HG02852 (cell line): ENCODE data around the gene SIGLEC7.

Experiments used
- ATAC-seq: cut with Tn5 transposase; IDR thresholded peaks from one replicate; pipeline ENCODE4 v1.9.1; 2021; ENCODE audit warnings: mild to moderate bottlenecking, moderate library complexity; ENCODE audit not compliant: unreplicated experiment

Gene SIGLEC7

DNA sequence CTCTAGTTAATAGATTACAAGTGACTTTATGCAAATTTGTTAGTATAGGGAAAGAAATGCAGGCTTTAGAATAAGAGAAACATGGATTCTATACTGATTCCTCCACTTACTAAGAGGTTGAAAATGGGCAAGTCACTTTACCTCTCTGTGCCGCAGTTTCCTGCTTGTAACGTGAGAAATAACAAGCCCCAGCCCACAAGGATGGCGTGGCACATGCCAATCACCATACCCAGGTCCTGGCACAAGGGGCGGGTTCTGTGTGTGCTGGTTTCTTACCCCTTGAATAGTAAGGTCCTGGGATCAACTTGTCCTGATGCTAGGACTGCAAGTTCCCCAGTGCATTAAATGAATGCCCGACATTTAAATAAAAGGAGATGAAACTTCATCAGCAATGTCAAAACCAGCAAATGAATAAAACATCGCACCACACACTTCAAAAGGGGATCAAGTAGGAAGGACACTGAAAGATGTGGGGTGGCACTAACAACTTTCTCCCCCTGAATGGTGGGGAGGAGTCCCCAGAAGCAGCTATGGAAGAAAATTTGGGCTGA, 25.3 kb upstream of the SIGLEC7 start:
- ATAC-seq, result no peak

DNA sequence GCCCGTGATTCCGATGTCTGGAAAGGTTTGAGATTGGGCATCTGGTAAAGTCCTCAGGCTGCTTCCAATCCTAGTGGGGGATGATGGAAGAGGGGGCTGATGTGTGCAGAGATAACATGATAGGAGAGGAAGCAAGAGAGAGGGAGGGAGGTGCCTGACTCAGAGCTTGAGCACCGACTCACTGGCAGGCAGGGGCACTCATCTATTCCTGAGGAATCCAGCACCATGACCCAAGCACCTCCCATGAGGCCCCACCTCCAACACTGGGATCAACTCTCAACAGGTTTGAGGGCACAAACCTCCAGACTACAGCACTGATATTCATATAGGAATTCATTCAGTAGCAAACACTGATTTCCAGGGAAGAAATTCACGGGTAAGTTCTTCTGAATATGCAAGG, 23.0 kb upstream of the SIGLEC7 start:
- ATAC-seq, result no peak

DNA sequence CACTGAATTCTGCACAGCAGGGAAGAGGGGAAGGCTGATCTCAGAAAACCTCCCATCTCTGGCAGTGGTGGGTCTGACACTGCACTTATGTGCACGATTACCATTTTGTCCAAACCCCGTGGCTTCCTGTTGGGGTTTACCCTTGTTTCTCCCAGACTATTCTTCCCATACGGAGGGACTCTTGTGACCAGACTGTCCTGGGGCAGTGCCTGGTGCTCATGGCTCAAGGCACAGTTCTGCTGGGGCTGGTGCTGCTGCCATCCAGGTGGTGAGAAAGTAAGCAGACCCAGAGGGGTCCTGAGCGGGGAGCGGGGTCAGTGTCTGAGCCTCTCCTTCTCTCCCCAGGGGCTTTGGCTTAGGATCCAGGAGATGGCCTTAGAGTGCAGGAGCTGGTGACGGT, 22.5 kb upstream of the SIGLEC7 start:
- no peak for ATAC-seq

- no peak for ATAC-seq
Measured at GRCh38 chr19:51120160-51120559, 21.9 kb upstream of the SIGLEC7 start.

DNA sequence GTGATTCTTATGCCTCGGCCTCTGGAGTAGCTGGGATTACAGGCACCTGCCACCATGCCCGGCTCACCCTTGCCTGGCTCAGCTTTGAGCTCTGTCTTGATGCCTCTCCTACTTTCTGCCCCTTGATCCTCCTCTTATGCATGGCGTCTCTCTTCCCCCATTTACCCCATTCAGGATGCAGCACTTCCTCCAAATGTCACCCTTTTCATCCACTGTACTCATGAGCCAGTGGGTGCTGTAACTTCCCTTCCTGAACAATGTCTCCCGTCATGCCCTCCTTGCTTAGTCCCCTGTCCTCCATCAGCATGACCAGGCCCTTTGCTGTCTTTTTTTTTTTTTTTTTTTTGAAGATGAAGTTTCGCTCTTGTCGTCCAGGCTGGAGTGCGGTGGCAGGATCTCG, 20.8 kb upstream of the SIGLEC7 start:
- no peak for ATAC-seq

- ATAC-seq, result no peak
Measured at GRCh38 chr19:51122112-51122981, 19.8 kb upstream of the SIGLEC7 start.

DNA sequence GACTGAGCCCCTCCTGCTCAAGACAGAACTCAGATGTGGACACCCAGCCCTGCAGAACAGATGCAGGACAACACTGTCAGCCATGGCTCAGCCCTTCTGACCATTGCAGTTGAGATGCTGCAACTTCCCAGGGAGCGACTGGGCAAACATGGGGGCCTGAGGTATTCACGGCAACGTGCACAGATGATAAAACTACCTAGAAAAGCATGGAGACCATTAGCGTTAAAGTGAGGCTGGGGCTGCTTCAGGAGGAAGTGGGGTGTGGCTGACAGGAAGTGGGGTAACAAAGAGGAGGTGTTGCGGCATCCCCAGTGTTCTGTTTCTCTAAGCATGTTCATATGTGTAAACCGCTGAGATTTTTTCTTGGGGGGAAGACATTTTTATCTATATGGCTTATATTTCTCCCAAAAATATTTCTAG, 18.7 kb upstream of the SIGLEC7 start:
- no peak for ATAC-seq

DNA sequence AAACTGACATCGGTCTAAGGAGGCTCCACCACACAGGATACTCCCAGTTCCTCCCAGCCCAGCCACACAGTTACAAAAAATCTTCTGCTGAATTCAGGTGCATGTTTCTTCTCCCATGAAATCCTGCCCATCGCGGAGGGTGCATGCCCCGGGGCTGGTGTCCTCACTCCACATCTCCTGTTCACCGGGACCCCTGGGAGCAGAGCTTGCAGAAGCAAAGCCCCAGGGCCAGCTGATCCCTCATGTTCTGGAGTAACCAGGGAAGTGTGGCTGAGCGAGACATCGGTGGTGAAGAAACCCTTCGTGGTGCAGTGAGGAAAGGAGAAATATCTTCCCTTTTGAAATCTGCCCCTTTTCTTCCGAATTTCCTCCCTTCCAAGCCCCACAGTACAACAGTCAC, 18.3 kb upstream of the SIGLEC7 start:
- no peak for ATAC-seq

DNA sequence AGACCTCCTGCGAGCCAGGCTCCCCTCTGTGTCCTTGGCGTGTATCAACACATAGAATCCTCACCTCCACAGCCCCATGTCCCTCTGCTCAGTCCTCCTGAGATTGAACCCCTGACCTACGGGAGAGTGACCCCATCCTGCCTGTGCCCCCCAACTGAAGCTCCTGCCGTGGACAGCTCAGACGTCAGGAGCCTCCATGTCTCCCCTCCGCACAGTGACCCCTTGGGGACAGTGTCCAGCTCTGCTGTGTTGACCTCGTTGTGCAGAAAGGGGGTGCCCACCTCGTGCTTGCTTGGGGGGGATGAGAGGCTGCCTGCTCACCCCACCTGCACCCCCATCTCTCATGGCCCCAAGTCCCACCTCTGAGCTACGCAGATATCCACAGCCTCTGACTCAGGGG, 17.9 kb upstream of the SIGLEC7 start:
- no peak for ATAC-seq

- ATAC-seq, result no peak
Measured at GRCh38 chr19:51124729-51125128, 17.4 kb upstream of the SIGLEC7 start, which contains the start of gene SIGLEC9. SIGLEC9 (plus strand) TSS chr19:51124906; CDS start chr19:51124975, 69 bp downstream.

DNA sequence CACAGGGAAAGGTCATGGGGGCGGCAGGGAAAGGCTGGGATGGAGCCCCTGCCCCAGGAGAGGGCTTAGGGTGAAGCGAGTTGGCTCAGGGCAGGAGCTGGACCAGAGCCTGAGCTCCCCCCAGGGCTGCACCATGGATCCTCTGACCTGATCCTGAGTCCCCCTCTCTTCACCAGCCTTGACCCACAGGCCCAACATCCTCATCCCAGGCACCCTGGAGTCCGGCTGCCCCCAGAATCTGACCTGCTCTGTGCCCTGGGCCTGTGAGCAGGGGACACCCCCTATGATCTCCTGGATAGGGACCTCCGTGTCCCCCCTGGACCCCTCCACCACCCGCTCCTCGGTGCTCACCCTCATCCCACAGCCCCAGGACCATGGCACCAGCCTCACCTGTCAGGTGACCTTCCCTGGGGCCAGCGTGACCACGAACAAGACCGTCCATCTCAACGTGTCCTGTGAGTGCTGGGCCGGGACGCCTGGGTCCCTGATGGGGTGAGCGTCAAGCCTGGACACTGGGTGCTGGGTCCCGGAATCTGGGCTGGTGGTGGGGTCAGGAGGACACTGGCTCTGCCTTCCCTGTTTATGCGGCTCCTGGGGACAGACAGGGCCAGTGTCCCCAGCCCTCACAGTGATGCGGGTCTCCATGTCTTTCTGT, 16.6 kb upstream of the SIGLEC7 start:
- ATAC-seq, result no peak

DNA sequence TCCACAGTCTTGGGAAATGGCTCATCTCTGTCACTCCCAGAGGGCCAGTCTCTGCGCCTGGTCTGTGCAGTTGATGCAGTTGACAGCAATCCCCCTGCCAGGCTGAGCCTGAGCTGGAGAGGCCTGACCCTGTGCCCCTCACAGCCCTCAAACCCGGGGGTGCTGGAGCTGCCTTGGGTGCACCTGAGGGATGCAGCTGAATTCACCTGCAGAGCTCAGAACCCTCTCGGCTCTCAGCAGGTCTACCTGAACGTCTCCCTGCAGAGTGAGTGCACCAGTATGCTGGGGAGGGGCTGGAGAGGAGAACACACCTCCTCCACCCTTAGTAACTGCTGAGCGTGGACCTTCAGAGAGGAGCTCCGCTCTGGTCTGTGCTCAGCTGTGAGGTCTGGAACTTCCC, 15.1 kb upstream of the SIGLEC7 start:
- no peak for ATAC-seq

GRCh38 chr19:51127755-51128154, 14.3 kb upstream of the SIGLEC7 start:
- no peak for ATAC-seq

DNA sequence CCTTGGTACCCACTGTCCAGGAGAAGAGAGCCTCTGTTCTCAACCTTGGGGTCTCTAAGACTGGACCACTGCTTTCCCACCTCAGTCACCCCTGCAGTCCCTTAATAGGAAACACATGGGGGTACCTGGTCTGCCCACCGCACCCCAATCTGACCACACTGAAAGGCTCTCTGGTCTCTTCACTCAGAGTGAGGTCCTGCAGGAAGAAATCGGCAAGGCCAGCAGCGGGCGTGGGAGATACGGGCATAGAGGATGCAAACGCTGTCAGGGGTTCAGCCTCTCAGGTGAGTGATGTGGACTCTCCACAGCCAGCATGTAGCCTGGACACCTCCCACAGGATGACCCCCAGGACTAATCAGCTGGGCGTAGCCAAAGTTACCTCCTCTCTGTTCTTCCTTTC, 13.9 kb upstream of the SIGLEC7 start:
- ATAC-seq, result no peak

DNA sequence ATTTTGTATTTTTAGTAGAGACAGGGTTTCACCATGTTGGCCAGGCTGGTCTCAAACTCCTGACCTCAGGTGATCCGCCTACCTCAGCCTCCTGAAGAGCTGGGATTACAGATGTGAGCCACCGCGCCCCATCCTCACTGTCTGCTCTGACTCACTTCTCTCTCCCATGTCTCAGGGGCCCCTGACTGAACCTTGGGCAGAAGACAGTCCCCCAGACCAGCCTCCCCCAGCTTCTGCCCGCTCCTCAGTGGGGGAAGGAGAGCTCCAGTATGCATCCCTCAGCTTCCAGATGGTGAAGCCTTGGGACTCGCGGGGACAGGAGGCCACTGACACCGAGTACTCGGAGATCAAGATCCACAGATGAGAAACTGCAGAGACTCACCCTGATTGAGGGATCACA, 12.4 kb upstream of the SIGLEC7 start:
- ATAC-seq, result no peak

DNA sequence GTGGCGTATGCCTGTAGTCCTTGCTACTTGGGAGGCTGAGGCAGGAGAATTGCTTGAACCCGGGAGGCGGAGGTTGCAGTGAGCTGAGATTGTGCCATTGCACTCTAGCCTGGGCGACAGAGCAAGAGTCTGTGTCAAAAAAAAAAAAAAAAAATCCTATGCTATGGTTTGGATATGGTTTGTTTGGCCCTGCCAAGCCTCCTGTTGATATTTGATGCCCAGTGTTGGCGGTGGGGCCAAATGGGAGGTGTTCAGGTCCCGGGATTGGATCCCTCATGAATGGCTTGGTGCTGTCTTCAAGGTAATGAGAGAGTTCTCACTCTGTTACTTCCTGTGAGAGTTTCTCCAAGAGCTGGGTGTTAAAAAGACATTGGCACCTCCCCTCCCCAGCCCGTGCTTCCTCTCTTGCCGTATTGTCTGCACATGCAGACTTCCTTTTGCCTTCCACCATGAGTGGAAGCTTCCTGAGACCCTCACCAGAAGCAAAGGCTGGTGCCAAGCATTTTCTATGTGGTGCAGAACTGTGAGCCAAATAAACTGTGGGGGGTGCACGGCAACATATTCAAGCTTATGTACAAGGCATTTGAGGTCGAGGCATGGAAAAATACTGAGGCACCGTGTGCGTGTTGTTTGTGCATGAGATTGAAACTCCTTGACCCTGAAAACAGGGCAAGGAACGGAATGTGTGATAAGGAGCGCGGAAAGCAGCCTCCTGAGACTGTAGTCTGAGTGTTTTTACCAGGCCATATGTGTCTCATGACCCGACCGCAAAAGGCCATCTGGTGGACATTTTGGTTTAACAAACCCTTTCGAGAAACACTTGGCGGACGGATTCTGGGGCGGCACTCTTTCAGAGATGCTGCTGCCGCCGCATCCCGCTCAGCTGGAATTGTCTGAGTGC, 10.1 kb upstream of the SIGLEC7 start:
- ATAC-seq, result no peak

DNA sequence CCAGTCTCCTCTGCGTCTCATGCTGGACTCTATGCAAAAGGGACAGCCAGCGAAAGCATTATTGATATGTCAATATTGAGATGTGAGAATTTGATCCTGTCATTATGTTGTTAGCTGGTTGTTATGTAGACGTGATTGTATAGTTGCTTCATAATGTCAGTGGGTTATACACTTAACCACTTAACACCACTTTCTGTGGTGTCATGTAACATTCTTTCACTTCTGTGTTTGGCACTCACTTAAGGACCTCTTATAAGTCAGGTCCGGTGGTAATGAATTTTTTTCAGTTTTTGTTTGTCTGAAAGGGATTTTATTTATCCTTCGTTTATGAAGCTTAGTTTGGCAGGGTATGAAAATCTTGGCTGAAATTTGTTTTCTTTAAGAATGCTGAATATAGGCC, 7.1 kb upstream of the SIGLEC7 start:
- ATAC-seq, result no peak

- ATAC-seq, result no peak
Measured at GRCh38 chr19:51135986-51136762, 5.9 kb upstream of the SIGLEC7 start.

GRCh38 chr19:51136851-51137551, 5.1 kb upstream of the SIGLEC7 start:
- no peak for ATAC-seq
